Suppressor macrophage (primary cell): ENCODE measurements around the gene ARHGEF18.
A peak's percentile ranks its signal among the peaks of the same experiment; 100 is the strongest.

ENCODE experiments used
- DNase-seq, 4 experiments: peaks; one replicate each; pipeline ENCODE4 v3.0.0-alpha.2; 2020 to 2022

Gene ARHGEF18

GRCh38 chr19:7349231-7349591 is 474 bp downstream of the ARHGEF18 start:
- DNase-seq = no peak

GRCh38 chr19:7349961-7350711 is 1.4 kb downstream of the ARHGEF18 start:
- DNase-seq = no peak

- no peak for DNase-seq
Observed at GRCh38 chr19:7351861-7352260, 3.1 kb downstream of the ARHGEF18 start.

GRCh38 chr19:7355151-7355820 is 6.5 kb downstream of the ARHGEF18 start:
- DNase-seq = no peak

- no peak for DNase-seq
Observed at GRCh38 chr19:7355871-7356270, 7.1 kb downstream of the ARHGEF18 start.

- DNase-seq = no peak
Observed at GRCh38 chr19:7356899-7357627, 8.3 kb downstream of the ARHGEF18 start.

GRCh38 chr19:7358102-7358597 is 9.4 kb downstream of the ARHGEF18 start:
- DNase-seq = no peak

- DNase-seq = no peak
Observed at GRCh38 chr19:7360393-7360984, 11.8 kb downstream of the ARHGEF18 start.

- no peak for DNase-seq
Observed at GRCh38 chr19:7363225-7363624, 14.5 kb downstream of the ARHGEF18 start.

GRCh38 chr19:7366701-7367420 is 18.1 kb downstream of the ARHGEF18 start:
- peak; percentile 47 to 70 (median 64) for DNase-seq

- no peak for DNase-seq
Observed at GRCh38 chr19:7368456-7368855, 19.7 kb downstream of the ARHGEF18 start.

- peak; percentile 17 to 56 (median 44) for DNase-seq
Observed at GRCh38 chr19:7368866-7369265, 20.1 kb downstream of the ARHGEF18 start.

- DNase-seq = no peak
Observed at GRCh38 chr19:7370546-7370945, 21.8 kb downstream of the ARHGEF18 start.

GRCh38 chr19:7371001-7371400 is 22.3 kb downstream of the ARHGEF18 start:
- no peak for DNase-seq

- no peak for DNase-seq
Observed at GRCh38 chr19:7372810-7373209, 24.1 kb downstream of the ARHGEF18 start.

GRCh38 chr19:7373862-7374261 is 25.1 kb downstream of the ARHGEF18 start:
- peak in 3 of 4 experiments; percentile 45 to 53 (median 50) for DNase-seq

- DNase-seq = no peak
Observed at GRCh38 chr19:7376151-7376852, 27.6 kb downstream of the ARHGEF18 start.

GRCh38 chr19:7377196-7377595 is 28.5 kb downstream of the ARHGEF18 start:
- DNase-seq = no peak

GRCh38 chr19:7381073-7381390 is 32.3 kb downstream of the ARHGEF18 start:
- DNase-seq = no peak

GRCh38 chr19:7382694-7383093 is 34.0 kb downstream of the ARHGEF18 start:
- no peak for DNase-seq

- no peak for DNase-seq
Observed at GRCh38 chr19:7383284-7383683, 34.5 kb downstream of the ARHGEF18 start.

GRCh38 chr19:7385062-7385461 is 36.3 kb downstream of the ARHGEF18 start:
- DNase-seq = peak; percentile 60 to 82 (median 79)
